Measurements from ENCODE around the gene SPECC1.
"Not testable (repeated sequence)": the region's sequence is repeated elsewhere in the genome, so short reads cannot be mapped to it uniquely, and the experiment has no call there.

SPECC1 gene

GRCh38 chr17:20235747-20236146 lies 226.6 kb downstream of the SPECC1 start:
- no peak overlapping the region for H3K14ac ChIP-seq (ENCODE audit: low read length)
- no peaks in the 10 kb centered on the region for H3K79me2 ChIP-seq (ENCODE audit: control insufficient read depth, insufficient read depth, low read length, poor library complexity)
- peaks cover 32 to 54% of the 10 kb centered on the region in 2 experiments for H3K36me3 ChIP-seq (ENCODE audit: control insufficient read depth in 1 of 2, insufficient read depth in 2 of 2, low read length in 2 of 2)
- no peak overlapping the region for H4K91ac ChIP-seq (ENCODE audit: low read depth, low read length)
- H3K9me3 ChIP-seq (ENCODE audit: insufficient read depth, low read depth, low read length): no peaks in the 10 kb centered on the region
- H3K79me1 ChIP-seq (ENCODE audit: low read length): no peaks in the 10 kb centered on the region
- H3K18ac ChIP-seq (ENCODE audit: low read length): no peak overlapping the region
- H2BK5ac ChIP-seq (ENCODE audit: low read depth, low read length, poor library complexity): no peak overlapping the region
- no peak overlapping the region for H3K4me3 ChIP-seq (ENCODE audit: low read depth, low read length)
- H3K9ac ChIP-seq (ENCODE audit: low read length): no peak overlapping the region
- no peak overlapping the region for H3K4ac ChIP-seq (ENCODE audit: low read depth, low read length)
- no CpG with 5 or more reads among the region's 6 CpGs for WGBS (ENCODE audit: extremely low coverage, insufficient coverage, insufficient read length)
- DNase-seq: no peak
- no peak overlapping the region for H2BK12ac ChIP-seq (ENCODE audit: low read length)
- no peak overlapping the region for H2BK120ac ChIP-seq (ENCODE audit: insufficient read depth, low read length, poor library complexity)
- no peak overlapping the region for H2AFZ ChIP-seq (ENCODE audit: insufficient read depth, low read length, poor library complexity)
- no peak overlapping the region for H4K8ac ChIP-seq (ENCODE audit: low read depth, low read length)
- no peak overlapping the region for H3K23ac ChIP-seq (ENCODE audit: low read length)
- no peaks in the 10 kb centered on the region for H3K27me3 ChIP-seq (ENCODE audit: insufficient read depth, low read length)
- no peak overlapping the region for H2AK5ac ChIP-seq (ENCODE audit: low read length)
- no peaks in the 10 kb centered on the region for H3K4me1 ChIP-seq (ENCODE audit: control insufficient read depth in 1 of 2, insufficient read depth in 2 of 2, low read length in 2 of 2)
- H3K4me2 ChIP-seq (ENCODE audit: low read length): no peak overlapping the region
- H4K12ac ChIP-seq (ENCODE audit: low read depth, low read length): no peak overlapping the region
- H3K27ac ChIP-seq (ENCODE audit: low read depth, low read length): no peak overlapping the region

DNA sequence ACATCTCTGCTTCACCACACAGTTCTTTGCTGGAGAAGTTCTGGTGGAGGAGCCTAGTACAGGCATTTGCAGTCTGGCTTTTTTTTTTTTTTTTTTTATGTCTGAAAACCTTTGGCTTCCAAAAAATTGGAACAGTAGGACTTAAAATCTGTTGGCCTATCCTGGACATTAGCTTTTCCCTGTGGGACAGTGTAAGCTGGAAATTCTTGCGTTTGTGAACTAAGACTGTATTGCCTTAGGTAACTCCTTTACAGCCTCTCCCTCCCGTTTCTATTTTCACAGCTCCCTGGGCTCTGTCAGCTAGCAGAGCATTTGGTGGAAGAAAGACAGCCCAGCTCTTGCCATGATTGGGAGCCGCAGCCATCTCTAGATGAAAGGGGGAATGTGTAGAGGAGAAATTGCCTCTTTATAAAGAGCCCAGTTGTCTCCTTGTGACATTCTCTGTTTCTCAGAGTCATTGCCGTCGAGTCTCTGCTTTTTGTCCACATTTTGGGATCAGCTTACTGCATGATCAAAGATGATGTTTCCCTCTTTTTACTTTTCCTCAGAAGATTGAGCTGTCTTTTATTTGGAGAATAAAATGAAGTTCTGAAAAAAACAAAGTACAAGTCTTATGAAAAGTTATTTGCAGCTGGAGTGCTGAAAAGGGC lies 227.5 kb downstream of the SPECC1 start:
- no peaks in the 10 kb centered on the region for H3K79me2 ChIP-seq (ENCODE audit: control insufficient read depth, insufficient read depth, low read length, poor library complexity)
- no peak overlapping the region for H3K4ac ChIP-seq (ENCODE audit: low read depth, low read length)
- H3K36me3 ChIP-seq (ENCODE audit: control insufficient read depth in 1 of 2, insufficient read depth in 2 of 2, low read length in 2 of 2): peaks cover 32 to 50% of the 10 kb centered on the region in 2 experiments
- H4K91ac ChIP-seq (ENCODE audit: low read depth, low read length): no peak overlapping the region
- H2AK5ac ChIP-seq (ENCODE audit: low read length): no peak overlapping the region
- H2BK120ac ChIP-seq (ENCODE audit: insufficient read depth, low read length, poor library complexity): no peak overlapping the region
- no peak for DNase-seq
- H3K27ac ChIP-seq (ENCODE audit: low read depth, low read length): no peak overlapping the region
- H3K18ac ChIP-seq (ENCODE audit: low read length): no peak overlapping the region
- H3K79me1 ChIP-seq (ENCODE audit: low read length): no peaks in the 10 kb centered on the region
- H2BK5ac ChIP-seq (ENCODE audit: low read depth, low read length, poor library complexity): no peak overlapping the region
- H3K9me3 ChIP-seq (ENCODE audit: insufficient read depth, low read depth, low read length): no peaks in the 10 kb centered on the region
- no peak overlapping the region for H3K23ac ChIP-seq (ENCODE audit: low read length)
- H2BK12ac ChIP-seq (ENCODE audit: low read length): no peak overlapping the region
- H3K4me3 ChIP-seq (ENCODE audit: low read depth, low read length): no peak overlapping the region
- no peaks in the 10 kb centered on the region for H3K4me1 ChIP-seq (ENCODE audit: control insufficient read depth in 1 of 2, insufficient read depth in 2 of 2, low read length in 2 of 2)
- no CpG with 5 or more reads among the region's 5 CpGs for WGBS (ENCODE audit: extremely low coverage, insufficient coverage, insufficient read length)
- no peak overlapping the region for H3K4me2 ChIP-seq (ENCODE audit: low read length)
- H3K9ac ChIP-seq (ENCODE audit: low read length): no peak overlapping the region
- H4K8ac ChIP-seq (ENCODE audit: low read depth, low read length): no peak overlapping the region
- H3K27me3 ChIP-seq (ENCODE audit: insufficient read depth, low read length): no peaks in the 10 kb centered on the region
- H2AFZ ChIP-seq (ENCODE audit: insufficient read depth, low read length, poor library complexity): no peak overlapping the region
- H3K14ac ChIP-seq (ENCODE audit: low read length): no peak overlapping the region
- no peak overlapping the region for H4K12ac ChIP-seq (ENCODE audit: low read depth, low read length)

DNA sequence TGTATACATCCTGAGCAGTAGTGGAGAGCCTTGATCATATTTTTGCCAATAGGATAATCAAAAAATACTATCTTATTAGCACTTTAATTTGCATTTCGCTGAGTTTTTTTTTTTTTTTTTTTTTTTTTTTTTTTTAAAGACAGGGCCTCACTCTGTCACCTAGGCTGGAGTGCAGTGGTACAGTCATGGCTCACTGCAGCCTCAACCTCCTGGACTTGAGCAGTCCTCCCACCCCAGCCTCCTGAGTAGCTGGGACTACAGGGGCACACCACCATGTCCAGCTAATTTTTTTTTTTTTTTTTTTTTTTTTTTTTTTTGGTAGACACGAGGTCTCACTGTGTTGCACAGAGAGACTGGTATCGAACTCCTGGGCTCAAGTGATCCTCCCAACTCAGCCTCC lies 230.6 kb downstream of the SPECC1 start:
- not testable (repeated sequence) for H2AFZ ChIP-seq (ENCODE audit: insufficient read depth, low read length, poor library complexity); H3K14ac ChIP-seq (ENCODE audit: low read length); H4K91ac ChIP-seq (ENCODE audit: low read depth, low read length); H3K4me2 ChIP-seq (ENCODE audit: low read length); H2AK5ac ChIP-seq (ENCODE audit: low read length); H3K4me1 ChIP-seq (ENCODE audit: control insufficient read depth in 1 of 2, insufficient read depth in 2 of 2, low read length in 2 of 2); H3K27ac ChIP-seq (ENCODE audit: low read depth, low read length); H3K4ac ChIP-seq (ENCODE audit: low read depth, low read length); H3K9me3 ChIP-seq (ENCODE audit: insufficient read depth, low read depth, low read length); H3K23ac ChIP-seq (ENCODE audit: low read length); H3K79me2 ChIP-seq (ENCODE audit: control insufficient read depth, insufficient read depth, low read length, poor library complexity); H4K8ac ChIP-seq (ENCODE audit: low read depth, low read length); H3K9ac ChIP-seq (ENCODE audit: low read length); H2BK12ac ChIP-seq (ENCODE audit: low read length); H2BK5ac ChIP-seq (ENCODE audit: low read depth, low read length, poor library complexity); H3K27me3 ChIP-seq (ENCODE audit: insufficient read depth, low read length); H4K12ac ChIP-seq (ENCODE audit: low read depth, low read length); H2BK120ac ChIP-seq (ENCODE audit: insufficient read depth, low read length, poor library complexity); H3K79me1 ChIP-seq (ENCODE audit: low read length); H3K4me3 ChIP-seq (ENCODE audit: low read depth, low read length); H3K18ac ChIP-seq (ENCODE audit: low read length); DNase-seq
- WGBS (ENCODE audit: extremely low coverage, insufficient coverage, insufficient read length): no CpG with 5 or more reads among the region's 3 CpGs
- peaks cover 17 to 25% of the 10 kb centered on the region in 2 experiments for H3K36me3 ChIP-seq (ENCODE audit: control insufficient read depth in 1 of 2, insufficient read depth in 2 of 2, low read length in 2 of 2)

- H4K8ac ChIP-seq (ENCODE audit: low read depth, low read length): no peak overlapping the region
- H3K9ac ChIP-seq (ENCODE audit: low read length): no peak overlapping the region
- no peaks in the 10 kb centered on the region for H3K9me3 ChIP-seq (ENCODE audit: insufficient read depth, low read depth, low read length)
- no peak overlapping the region for H3K4ac ChIP-seq (ENCODE audit: low read depth, low read length)
- H3K4me3 ChIP-seq (ENCODE audit: low read depth, low read length): no peak overlapping the region
- H2BK120ac ChIP-seq (ENCODE audit: insufficient read depth, low read length, poor library complexity): no peak overlapping the region
- no peaks in the 10 kb centered on the region for H3K4me1 ChIP-seq (ENCODE audit: control insufficient read depth in 1 of 2, insufficient read depth in 2 of 2, low read length in 2 of 2)
- H3K23ac ChIP-seq (ENCODE audit: low read length): no peak overlapping the region
- no peaks in the 10 kb centered on the region for H3K79me1 ChIP-seq (ENCODE audit: low read length)
- H3K27me3 ChIP-seq (ENCODE audit: insufficient read depth, low read length): no peaks in the 10 kb centered on the region
- H3K18ac ChIP-seq (ENCODE audit: low read length): no peak overlapping the region
- no peaks in the 10 kb centered on the region for H3K79me2 ChIP-seq (ENCODE audit: control insufficient read depth, insufficient read depth, low read length, poor library complexity)
- no peak for DNase-seq
- no peak overlapping the region for H2AFZ ChIP-seq (ENCODE audit: insufficient read depth, low read length, poor library complexity)
- H4K12ac ChIP-seq (ENCODE audit: low read depth, low read length): no peak overlapping the region
- H3K27ac ChIP-seq (ENCODE audit: low read depth, low read length): no peak overlapping the region
- H2BK12ac ChIP-seq (ENCODE audit: low read length): no peak overlapping the region
- no peak overlapping the region for H2BK5ac ChIP-seq (ENCODE audit: low read depth, low read length, poor library complexity)
- no peak overlapping the region for H4K91ac ChIP-seq (ENCODE audit: low read depth, low read length)
- no peak overlapping the region for H3K4me2 ChIP-seq (ENCODE audit: low read length)
- H3K36me3 ChIP-seq (ENCODE audit: control insufficient read depth in 1 of 2, insufficient read depth in 2 of 2, low read length in 2 of 2): peaks cover 23 to 28% of the 10 kb centered on the region in 2 experiments
- no peak overlapping the region for H3K14ac ChIP-seq (ENCODE audit: low read length)
- no peak overlapping the region for H2AK5ac ChIP-seq (ENCODE audit: low read length)
- no CpG with 5 or more reads among the region's 4 CpGs for WGBS (ENCODE audit: extremely low coverage, insufficient coverage, insufficient read length)
Measured at GRCh38 chr17:20241855-20242254, 232.7 kb downstream of the SPECC1 start.

All from trophoblast cell (in vitro differentiated cells and primary cell).